WI38 (cell line): ENCODE measurements around the gene AFAP1.

Source experiments
- H3K4me3 ChIP-seq: 2 replicates; pipeline ENCODE4 v1.5.1; 2011; ENCODE audit warnings: low read depth, mild to moderate bottlenecking, control low read depth, low read length
- TF ChIP-seq, protein P1 (sequence below): IDR thresholded peaks from 2 replicates; pipeline ENCODE4 v1.5.1; 2012; ENCODE audit warnings: low read depth, mild to moderate bottlenecking, control low read depth, low read length

AFAP1 gene

DNA sequence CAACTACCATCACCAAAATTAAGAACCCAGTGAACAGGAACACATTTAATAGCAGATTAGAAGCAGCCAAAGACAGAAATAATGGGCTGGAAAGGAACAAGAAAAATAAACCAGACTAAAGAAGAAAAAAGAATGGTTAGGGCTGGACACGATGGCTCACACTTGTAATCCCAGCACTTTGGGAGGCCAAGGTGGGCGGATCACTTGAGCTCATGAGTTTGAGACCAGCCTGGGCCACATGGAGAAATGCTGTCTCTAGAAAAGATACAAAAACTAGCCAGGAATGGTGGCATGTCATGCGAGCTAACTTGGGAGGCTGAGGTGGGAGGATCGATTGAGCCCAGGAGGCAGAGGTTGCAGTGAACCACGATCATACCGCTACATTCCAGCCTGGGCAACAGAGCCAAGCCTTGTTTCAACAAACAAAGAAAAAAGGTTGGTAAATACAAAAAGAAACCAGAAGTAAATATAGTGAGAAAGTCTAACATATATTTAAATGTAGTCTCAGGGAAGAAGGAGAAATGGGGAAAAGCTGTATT lies 102.0 kb downstream of the AFAP1 start:
- TF ChIP-seq, protein P1, sequence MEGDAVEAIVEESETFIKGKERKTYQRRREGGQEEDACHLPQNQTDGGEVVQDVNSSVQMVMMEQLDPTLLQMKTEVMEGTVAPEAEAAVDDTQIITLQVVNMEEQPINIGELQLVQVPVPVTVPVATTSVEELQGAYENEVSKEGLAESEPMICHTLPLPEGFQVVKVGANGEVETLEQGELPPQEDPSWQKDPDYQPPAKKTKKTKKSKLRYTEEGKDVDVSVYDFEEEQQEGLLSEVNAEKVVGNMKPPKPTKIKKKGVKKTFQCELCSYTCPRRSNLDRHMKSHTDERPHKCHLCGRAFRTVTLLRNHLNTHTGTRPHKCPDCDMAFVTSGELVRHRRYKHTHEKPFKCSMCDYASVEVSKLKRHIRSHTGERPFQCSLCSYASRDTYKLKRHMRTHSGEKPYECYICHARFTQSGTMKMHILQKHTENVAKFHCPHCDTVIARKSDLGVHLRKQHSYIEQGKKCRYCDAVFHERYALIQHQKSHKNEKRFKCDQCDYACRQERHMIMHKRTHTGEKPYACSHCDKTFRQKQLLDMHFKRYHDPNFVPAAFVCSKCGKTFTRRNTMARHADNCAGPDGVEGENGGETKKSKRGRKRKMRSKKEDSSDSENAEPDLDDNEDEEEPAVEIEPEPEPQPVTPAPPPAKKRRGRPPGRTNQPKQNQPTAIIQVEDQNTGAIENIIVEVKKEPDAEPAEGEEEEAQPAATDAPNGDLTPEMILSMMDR: no peak
- H3K4me3 ChIP-seq: no peak overlapping the region

DNA sequence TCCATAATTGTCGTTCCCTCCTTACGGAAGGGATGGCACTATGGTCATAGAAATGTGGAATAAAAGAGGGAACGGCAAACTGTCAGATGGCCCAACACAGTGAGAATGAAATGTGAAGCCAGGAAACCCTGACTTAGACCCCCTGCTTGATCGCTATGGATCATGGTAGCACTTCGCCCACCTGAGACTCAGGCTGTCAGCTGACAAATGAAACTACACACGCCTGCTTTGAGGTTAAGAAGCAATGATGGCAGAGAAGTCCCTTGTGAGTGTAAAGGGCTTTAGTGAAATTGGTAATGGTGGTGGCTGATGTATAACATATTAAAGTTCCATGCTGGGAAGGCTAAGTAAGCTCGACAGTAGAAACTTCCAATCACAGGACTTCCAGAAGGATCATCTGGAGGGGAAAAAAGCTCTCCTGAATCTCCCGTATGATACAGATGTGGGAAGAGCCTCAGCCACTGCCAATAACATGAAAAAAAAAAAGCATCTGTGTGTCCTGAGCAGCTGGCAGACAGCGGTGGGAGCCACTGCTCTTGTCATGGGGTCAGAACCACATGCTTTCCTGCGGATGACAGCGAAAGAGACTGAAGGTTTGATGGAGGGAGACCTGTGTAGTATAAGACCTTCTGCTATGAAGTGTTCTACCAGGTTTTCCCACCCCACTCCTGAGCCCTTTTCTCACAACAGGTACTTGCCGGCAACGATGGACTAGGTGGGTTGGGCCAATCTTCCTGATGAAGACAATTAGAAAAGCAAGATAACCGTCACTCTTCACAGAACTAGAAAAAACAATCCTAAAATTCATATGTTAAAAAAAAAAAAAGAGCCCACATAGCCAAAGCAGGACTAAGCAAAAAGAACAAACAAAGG lies 107.6 kb downstream of the AFAP1 start:
- H3K4me3 ChIP-seq: no peak overlapping the region
- TF ChIP-seq, protein P1: no peak

DNA sequence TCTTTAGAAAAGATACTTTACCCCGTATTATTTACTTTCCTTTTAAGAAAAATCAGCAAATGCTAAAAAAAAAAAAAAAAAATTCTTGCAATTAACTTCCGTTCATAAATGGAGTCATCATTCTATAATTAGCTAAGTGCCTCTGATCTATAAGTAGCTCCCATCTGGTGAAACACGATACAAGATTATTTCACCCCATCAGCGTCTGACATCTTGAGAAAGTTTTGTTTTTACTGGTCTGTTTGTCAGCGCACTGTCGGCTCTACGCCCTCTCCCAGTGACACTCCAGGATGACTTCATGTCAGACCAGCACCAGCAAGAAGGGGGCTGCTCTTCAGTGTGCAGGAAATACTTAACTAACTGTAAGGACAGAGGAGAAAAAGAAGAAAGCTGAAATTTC lies 108.3 kb downstream of the AFAP1 start:
- H3K4me3 ChIP-seq: no peak overlapping the region
- TF ChIP-seq, protein P1: no peak

DNA sequence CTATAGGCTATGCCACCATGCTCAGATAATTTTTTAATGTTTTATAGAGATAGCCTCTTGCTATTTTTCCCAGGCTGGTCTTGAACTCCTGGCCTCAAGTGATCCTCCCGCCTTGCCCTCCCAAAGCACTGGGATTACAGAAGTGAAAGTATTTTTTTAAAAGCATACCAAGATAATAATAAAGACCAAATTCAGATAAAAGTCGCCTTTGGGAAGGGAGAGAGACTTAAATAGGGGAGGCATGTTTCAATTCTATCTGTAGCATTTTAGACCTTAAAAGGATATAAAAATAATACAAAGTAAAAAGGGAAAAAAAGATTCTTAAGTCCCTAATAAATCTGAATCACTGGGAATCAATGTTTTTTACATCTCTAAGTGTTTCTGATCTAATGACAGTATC lies 108.9 kb downstream of the AFAP1 start:
- TF ChIP-seq, protein P1: no peak
- no peak overlapping the region for H3K4me3 ChIP-seq

DNA sequence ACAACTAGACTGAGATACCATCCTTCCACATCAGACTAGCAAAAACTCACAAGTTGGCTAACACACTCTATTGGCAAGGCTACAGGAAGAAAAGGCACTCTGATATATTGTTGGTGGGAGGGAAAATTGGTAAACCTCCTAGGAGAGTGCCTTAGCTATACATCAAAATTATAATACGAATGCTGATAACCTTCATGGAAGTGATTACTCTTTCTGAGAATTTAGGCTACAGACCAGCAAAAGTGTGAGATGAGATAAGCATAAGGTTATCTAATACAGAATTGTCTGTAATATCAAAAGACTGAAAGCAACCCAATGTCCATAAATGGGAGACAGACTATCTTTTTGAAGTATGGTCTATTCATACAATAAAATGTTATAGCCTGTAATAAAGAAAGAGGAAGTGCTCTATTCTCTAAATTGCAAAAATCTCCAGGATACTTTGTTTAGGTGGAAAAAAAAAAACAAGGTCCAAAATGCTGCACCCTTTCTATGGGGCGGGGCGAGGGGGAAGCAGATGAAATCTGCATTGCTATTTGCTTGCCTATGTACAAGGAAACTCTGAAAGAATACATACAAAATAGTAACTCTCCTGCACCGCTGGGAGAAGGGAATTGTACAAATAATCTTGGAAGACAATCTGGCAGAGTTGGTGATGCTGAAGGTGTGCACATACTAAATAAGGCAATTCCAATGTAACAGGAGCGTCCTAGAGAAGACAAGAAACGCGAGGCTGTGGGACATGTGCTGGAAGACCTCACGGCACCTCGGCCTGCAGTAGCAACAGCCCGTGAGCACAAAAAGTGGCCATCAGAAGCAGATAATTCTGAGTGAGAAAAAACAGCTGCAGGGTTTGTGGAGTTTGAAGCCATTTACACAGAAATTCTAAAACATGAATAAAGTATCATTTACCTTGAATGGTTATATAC lies 109.7 kb downstream of the AFAP1 start:
- no peak overlapping the region for H3K4me3 ChIP-seq
- TF ChIP-seq, protein P1: no peak

DNA sequence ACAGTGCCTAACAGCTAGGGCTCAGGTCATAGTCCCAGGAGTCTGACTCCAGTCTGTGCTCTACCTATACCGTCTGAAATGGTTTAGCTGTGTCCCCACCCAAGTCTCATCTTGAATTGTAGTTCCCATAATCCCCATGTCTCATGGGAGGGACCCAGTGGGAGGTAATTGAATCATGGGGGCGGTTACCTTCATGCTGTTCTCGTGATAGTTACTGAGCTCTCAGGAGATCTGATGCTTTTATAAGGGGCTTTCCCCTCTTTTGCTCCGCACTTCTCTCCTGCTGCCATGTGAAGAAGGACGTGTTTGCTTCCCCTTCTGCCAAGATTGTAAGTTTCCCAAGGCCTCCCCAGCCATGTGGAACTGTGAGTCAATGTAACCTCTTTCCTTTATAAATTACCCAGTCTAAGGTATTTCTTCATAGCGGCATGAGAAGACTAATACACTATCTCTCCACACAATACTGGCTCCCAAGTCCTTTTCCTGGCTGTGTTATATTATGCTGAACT lies 110.8 kb downstream of the AFAP1 start:
- TF ChIP-seq, protein P1: no peak
- H3K4me3 ChIP-seq: no peak overlapping the region
